ENCODE measurements around the gene PATZ1.

The PATZ1 gene

GRCh38 chr22:31287818-31288495 is 58.2 kb downstream of the PATZ1 start:
- FAIRE-seq (peak; percentile 78), DNase-seq (ENCODE audit: insufficient read length) (no peak)
- no peak for TF ChIP-seq TAF1 (IDR thresholded peaks at IDR 0.05; ENCODE audit: borderline replicate concordance, low read depth, low read length)
- TF ChIP-seq POLR2AphosphoS5 (IDR thresholded peaks at IDR 0.05; ENCODE audit: low read depth, low read length), result no peak
- TF ChIP-seq POLR2A (IDR thresholded peaks at IDR 0.05; ENCODE audit: low read depth, low read length), result no peak

GRCh38 chr22:31286360-31287255 is 59.5 kb downstream of the PATZ1 start:
- FAIRE-seq, result peak; percentile 74
- TF ChIP-seq POLR2A (IDR thresholded peaks at IDR 0.05; ENCODE audit: low read depth, low read length), result no peak
- TF ChIP-seq TAF1 (IDR thresholded peaks at IDR 0.05; ENCODE audit: borderline replicate concordance, low read depth, low read length), result no peak
- no peak for TF ChIP-seq POLR2AphosphoS5 (IDR thresholded peaks at IDR 0.05; ENCODE audit: low read depth, low read length)
- DNase-seq (ENCODE audit: insufficient read length), result no peak

- no peak for TF ChIP-seq POLR2AphosphoS5 (IDR thresholded peaks at IDR 0.05; ENCODE audit: low read depth, low read length)
- TF ChIP-seq TAF1 (IDR thresholded peaks at IDR 0.05; ENCODE audit: borderline replicate concordance, low read depth, low read length), result no peak
- no peak for TF ChIP-seq POLR2A (IDR thresholded peaks at IDR 0.05; ENCODE audit: low read depth, low read length)
- FAIRE-seq (no peak), DNase-seq (ENCODE audit: insufficient read length) (no peak)
Measured at GRCh38 chr22:31284281-31285155, 61.6 kb downstream of the PATZ1 start.

- no peak for DNase-seq (ENCODE audit: insufficient read length)
- TF ChIP-seq POLR2A (IDR thresholded peaks at IDR 0.05; ENCODE audit: low read depth, low read length) (no peak), TAF1 (IDR thresholded peaks at IDR 0.05; ENCODE audit: borderline replicate concordance, low read depth, low read length) (no peak), POLR2AphosphoS5 (IDR thresholded peaks at IDR 0.05; ENCODE audit: low read depth, low read length) (no peak)
- no peak for FAIRE-seq
Measured at GRCh38 chr22:31282748-31283468, 63.2 kb downstream of the PATZ1 start.

- TF ChIP-seq POLR2AphosphoS5 (IDR thresholded peaks at IDR 0.05; ENCODE audit: low read depth, low read length), result no peak
- no peak for TF ChIP-seq TAF1 (IDR thresholded peaks at IDR 0.05; ENCODE audit: borderline replicate concordance, low read depth, low read length)
- TF ChIP-seq POLR2A (IDR thresholded peaks at IDR 0.05; ENCODE audit: low read depth, low read length), result no peak
- DNase-seq (ENCODE audit: insufficient read length) (no peak), FAIRE-seq (no peak)
Measured at GRCh38 chr22:31281733-31282132, 64.4 kb downstream of the PATZ1 start.

GRCh38 chr22:31279821-31280505 is 66.2 kb downstream of the PATZ1 start:
- no peak for FAIRE-seq
- TF ChIP-seq POLR2AphosphoS5 (IDR thresholded peaks at IDR 0.05; ENCODE audit: low read depth, low read length), result no peak
- no peak for TF ChIP-seq TAF1 (IDR thresholded peaks at IDR 0.05; ENCODE audit: borderline replicate concordance, low read depth, low read length)
- no peak for TF ChIP-seq POLR2A (IDR thresholded peaks at IDR 0.05; ENCODE audit: low read depth, low read length)

GRCh38 chr22:31279327-31279669 is 66.8 kb downstream of the PATZ1 start:
- TF ChIP-seq TAF1 (IDR thresholded peaks at IDR 0.05; ENCODE audit: borderline replicate concordance, low read depth, low read length) (no peak), POLR2A (IDR thresholded peaks at IDR 0.05; ENCODE audit: low read depth, low read length) (no peak), POLR2AphosphoS5 (IDR thresholded peaks at IDR 0.05; ENCODE audit: low read depth, low read length) (no peak)
- FAIRE-seq, result peak; percentile 9
- DNase-seq (ENCODE audit: insufficient read length), result no peak

More at GRCh38 chr22:31279821-31280505, 66.2 kb downstream of the PATZ1 start:
- no peak for DNase-seq (ENCODE audit: insufficient read length)

- DNase-seq (ENCODE audit: insufficient read length) (no peak), FAIRE-seq (no peak)
Measured at GRCh38 chr22:31278626-31279326, 67.4 kb downstream of the PATZ1 start.

GRCh38 chr22:31278151-31278621 is 68.0 kb downstream of the PATZ1 start:
- no peak for FAIRE-seq
- TF ChIP-seq POLR2AphosphoS5 (IDR thresholded peaks at IDR 0.05; ENCODE audit: low read depth, low read length), result no peak
- no peak for TF ChIP-seq TAF1 (IDR thresholded peaks at IDR 0.05; ENCODE audit: borderline replicate concordance, low read depth, low read length)
- TF ChIP-seq POLR2A (IDR thresholded peaks at IDR 0.05; ENCODE audit: low read depth, low read length), result no peak
- DNase-seq (ENCODE audit: insufficient read length), result no peak

More at GRCh38 chr22:31278626-31279326, 67.4 kb downstream of the PATZ1 start:
- TF ChIP-seq TAF1 (IDR thresholded peaks at IDR 0.05; ENCODE audit: borderline replicate concordance, low read depth, low read length) (no peak), POLR2AphosphoS5 (IDR thresholded peaks at IDR 0.05; ENCODE audit: low read depth, low read length) (no peak), POLR2A (IDR thresholded peaks at IDR 0.05; ENCODE audit: low read depth, low read length) (no peak)
